Effector memory CD4-positive, alpha-beta T cell (primary cell): ENCODE results near the gene DGKD.

Source experiments
- DNase-seq, 3 donors: peaks; one replicate each; pipeline ENCODE4 v3.0.0-alpha.2; 2020
- H3K27ac ChIP-seq: 2 replicates; pipeline ENCODE4 v1.7.0; 2013; ENCODE audit warnings: mild to moderate bottlenecking, low read length, moderate library complexity; ENCODE audit not compliant: insufficient read depth, poor library complexity, severe bottlenecking
- H3K27me3 ChIP-seq: replicated peaks from 2 replicates; pipeline ENCODE4 v1.7.0; 2013; ENCODE audit warnings: mild to moderate bottlenecking, low read length; ENCODE audit not compliant: insufficient read depth, control insufficient read depth, poor library complexity, severe bottlenecking
- H3K36me3 ChIP-seq: 2 replicates; pipeline ENCODE4 v1.7.0; 2013; ENCODE audit warnings: mild to moderate bottlenecking, low read length, moderate library complexity; ENCODE audit not compliant: control insufficient read depth, insufficient read depth
- H3K4me1 ChIP-seq: 2 replicates; pipeline ENCODE4 v1.7.0; 2013; ENCODE audit warnings: low read length, mild to moderate bottlenecking; ENCODE audit not compliant: control insufficient read depth, insufficient read depth, poor library complexity, severe bottlenecking
- H3K4me3 ChIP-seq: 2 replicates; pipeline ENCODE4 v1.7.0; 2013; ENCODE audit warnings: low read length, low read depth, mild to moderate bottlenecking; ENCODE audit not compliant: insufficient read depth, poor library complexity, severe bottlenecking
- H3K9me3 ChIP-seq: 2 replicates; pipeline ENCODE4 v1.7.0; 2013; ENCODE audit warnings: mild to moderate bottlenecking, low read length, moderate library complexity; ENCODE audit not compliant: control insufficient read depth

Gene DGKD

GRCh38 chr2:233486778-233487552, 132.7 kb downstream of the DGKD start:
- Histone ChIP-seq H3K27ac (no peak overlapping the region), H3K27me3 (no peaks in the 10 kb centered on the region), H3K36me3 (peaks cover 20% of the 10 kb centered on the region), H3K4me1 (no peaks in the 10 kb centered on the region), H3K9me3 (no peaks in the 10 kb centered on the region), H3K4me3 (no peak overlapping the region)
- no peak for DNase-seq

- DNase-seq, result no peak
- H3K4me1 ChIP-seq, result no peaks in the 10 kb centered on the region
- H3K27me3 ChIP-seq, result no peaks in the 10 kb centered on the region
- no peak overlapping the region for H3K27ac ChIP-seq
- H3K4me3 ChIP-seq, result no peak overlapping the region
- H3K9me3 ChIP-seq, result no peaks in the 10 kb centered on the region
- peaks cover 22% of the 10 kb centered on the region for H3K36me3 ChIP-seq
Measured at GRCh38 chr2:233487748-233488345, 133.6 kb downstream of the DGKD start.

- Histone ChIP-seq H3K4me1 (no peaks in the 10 kb centered on the region), H3K9me3 (no peaks in the 10 kb centered on the region), H3K4me3 (no peak overlapping the region), H3K36me3 (peaks cover 24% of the 10 kb centered on the region), H3K27me3 (no peaks in the 10 kb centered on the region), H3K27ac (no peak overlapping the region)
- DNase-seq, result no peak
Measured at GRCh38 chr2:233489143-233489542, 134.8 kb downstream of the DGKD start.

- Histone ChIP-seq H3K27me3 (no peaks in the 10 kb centered on the region), H3K4me1 (no peaks in the 10 kb centered on the region), H3K9me3 (no peaks in the 10 kb centered on the region), H3K27ac (no peak overlapping the region), H3K36me3 (peaks cover 22% of the 10 kb centered on the region), H3K4me3 (no peak overlapping the region)
- DNase-seq, result no peak
Measured at GRCh38 chr2:233489666-233490065, 135.4 kb downstream of the DGKD start.

- no peak for DNase-seq
- Histone ChIP-seq H3K36me3 (peaks cover 10% of the 10 kb centered on the region), H3K27me3 (no peaks in the 10 kb centered on the region), H3K9me3 (no peaks in the 10 kb centered on the region), H3K4me3 (no peak overlapping the region), H3K27ac (no peak overlapping the region), H3K4me1 (no peaks in the 10 kb centered on the region)
Measured at GRCh38 chr2:233490831-233491230, 136.5 kb downstream of the DGKD start.

- Histone ChIP-seq H3K4me1 (no peaks in the 10 kb centered on the region), H3K27me3 (no peaks in the 10 kb centered on the region), H3K9me3 (no peaks in the 10 kb centered on the region), H3K27ac (no peak overlapping the region), H3K4me3 (no peak overlapping the region), H3K36me3 (peaks cover 10% of the 10 kb centered on the region)
- no peak for DNase-seq
Measured at GRCh38 chr2:233491326-233491725, 137.0 kb downstream of the DGKD start.

- Histone ChIP-seq H3K27ac (no peak overlapping the region), H3K9me3 (no peaks in the 10 kb centered on the region), H3K4me1 (no peaks in the 10 kb centered on the region), H3K27me3 (no peaks in the 10 kb centered on the region), H3K36me3 (peaks cover 10% of the 10 kb centered on the region), H3K4me3 (no peak overlapping the region)
- DNase-seq, result no peak
Measured at GRCh38 chr2:233492078-233492477, 137.8 kb downstream of the DGKD start.

GRCh38 chr2:233492751-233493150, 138.5 kb downstream of the DGKD start:
- Histone ChIP-seq H3K9me3 (no peaks in the 10 kb centered on the region), H3K4me1 (no peaks in the 10 kb centered on the region), H3K27me3 (no peaks in the 10 kb centered on the region), H3K27ac (no peak overlapping the region), H3K36me3 (peaks cover 10% of the 10 kb centered on the region), H3K4me3 (no peak overlapping the region)
- DNase-seq, result no peak

GRCh38 chr2:233495503-233496496, 141.5 kb downstream of the DGKD start:
- DNase-seq, result no peak
- H3K9me3 ChIP-seq, result no peaks in the 10 kb centered on the region
- no peak overlapping the region for H3K27ac ChIP-seq
- H3K27me3 ChIP-seq, result no peaks in the 10 kb centered on the region
- H3K4me3 ChIP-seq, result no peak overlapping the region
- no peaks in the 10 kb centered on the region for H3K4me1 ChIP-seq
- H3K36me3 ChIP-seq, result peaks cover 4% of the 10 kb centered on the region
